Heart left ventricle (tissue), 16 donors: Measurements from ENCODE around the gene PRDM10. TPM values are rescaled to one million over a fixed set of nuclear protein-coding genes. Genes with fewer than 3 reads are reported as not detected.

ENCODE experiments used
- ATAC-seq, 4 donors: fragments of 200-7000 bp; cut with Tn5 transposase; one replicate each; pipeline ENCODE4 v1.9.1; 2020 to 2022; ENCODE audit warnings: moderate library complexity in 4 of 4, mild to moderate bottlenecking in 3 of 4, moderate number of reproducible peaks in 1 of 4
- DNase-seq, 5 donors: peaks; one replicate each; pipeline ENCODE4 v3.0.0-alpha.2; 2020
- H3K27ac ChIP-seq, 12 donors: fragments of 200-600 bp; sonication (generic) in 4 of 12; one replicate each; pipeline versions ENCODE4 v1.5.0 to v1.8.0; 2016 to 2022; ENCODE audit warnings: mild to moderate bottlenecking in 2 of 12
- H3K27me3 ChIP-seq, 9 donors: fragments of 200-600 bp; sonication (generic) in 2 of 9; one replicate each; pipeline versions ENCODE4 v1.5.1 to v1.8.0; 2016 to 2022; ENCODE audit warnings: mild to moderate bottlenecking in 3 of 9
- H3K36me3 ChIP-seq, 9 donors: fragments of 200-600 bp; sonication (generic) in 2 of 9; one replicate each; pipeline versions ENCODE4 v1.5.0 to v1.8.0; 2018 to 2022; ENCODE audit warnings: mild to moderate bottlenecking in 2 of 9
- H3K4me1 ChIP-seq, 12 donors: fragments of 200-600 bp; sonication (generic) in 4 of 12; one replicate each; pipeline versions ENCODE4 v1.5.0 to v1.8.0; 2016 to 2022; ENCODE audit warnings: mild to moderate bottlenecking in 3 of 12
- H3K4me3 ChIP-seq, 12 donors: fragments of 200-600 bp; sonication (generic) in 4 of 12; one replicate each; pipeline versions ENCODE4 v1.5.0 to v1.8.0; 2017 to 2022; ENCODE audit warnings: mild to moderate bottlenecking in 9 of 12, moderate library complexity in 4 of 12
- H3K9me3 ChIP-seq, 12 donors: fragments of 200-600 bp; sonication (generic) in 4 of 12; one replicate each; pipeline versions ENCODE4 v1.5.0 to v1.8.0; 2016 to 2022; ENCODE audit warnings: mild to moderate bottlenecking in 1 of 12
- CTCF ChIP-seq, 12 donors: fragments of 200-600 bp; sonication (generic) in 4 of 12; IDR thresholded peaks; one replicate each; pipeline versions ENCODE4 v1.5.0 to v1.8.0; 2018 to 2022; ENCODE audit warnings: antibody characterized with exemption in 12 of 12, mild to moderate bottlenecking in 5 of 12
- POLR2A ChIP-seq, 2 donors: fragments of 450-650 bp; IDR thresholded peaks; one replicate each; pipeline ENCODE4 v1.6.1; 2017; ENCODE audit warnings: antibody characterized with exemption in 2 of 2, mild to moderate bottlenecking in 2 of 2, moderate library complexity in 2 of 2
- whole genome bisulfite sequencing, 4 donors: extraction: QIAGEN DNeasy Blood & Tissue Kit in 2 of 4; methylation state at CpG; one replicate each; pipeline versions ENCODE4 v1.1.5 to v1.1.7; 2013 to 2018; 5-methylcytosine and 5-hydroxymethylcytosine counted together
- intact Hi-C, 10 donors: fragments of 100-400 bp; cut with DNase I; formaldehyde crosslinking; loops; one replicate each; pipeline versions ENCODE4 v1.11.1 to v1.14.2; 2022
- polyA plus RNA-seq, 2 donors: library from polyadenylated mRNA; stranded (reverse); fragments of 200-250 nt; gene quantifications; one replicate each; pipeline ENCODE4 v1.2.3, GENCODE V29; 2013
- total RNA-seq, 9 donors: library from RNA; depleted of rRNA in 2 of 9; stranded (reverse); fragments of >200 nt in 2 of 9; fragmentation: NEBNext Ultra II Directional in 3 of 9; extraction: Animal tissue kit (Norgen Biotek cat#: 25700) in 3 of 9; gene quantifications; one replicate each; pipeline versions ENCODE4 v1.1.0 to v1.2.4, GENCODE V29; 2016 to 2023
- donor health status: ischemic (EF 13 %, LVEDD 7.1; RV severe dilation, severe dysfunction).
- donor health status: healthy with polysubstance abuse.
- donor health status: DM: no; HTN: yes; CAD: no.
- donor health status: DM: no; HTN: no; CAD: no.
- donor health status: ischemic (EF 25% LVEDD 6.9; RV normal size, moderate dysfunction).
- donor health status: ischemic (EF 25% LVEDD 5.7; RV mildly dilated, moderate dysfunction).
- donor health status: healthy.
- donor health status: DM: yes; HTN: yes; CAD: no.
- donor health status: ischemic (EF 35%, LVEDD 5.7; RV mildly dilated, moderate dysfunction).
- donor health status: nonischemic (EF 11% LVEDD 7.7; RV severe dilation, severe dysfunction).
- donor health status: DM: yes; HTN: yes; CAD: no.
- donor health status: PGD.
- donor health status: ischemic (EF 29% LVEDD 5.4; RV normal size, mild dysfunction).
- donor health status: nonischemic (EF 23%, LVEDD 6.1; RV moderate dilation, normal function).

PRDM10 gene
- total and polyA plus RNA-seq, 11 donors, result 1.6 to 6.8 (median 4.4) TPM

- intact Hi-C loops, result loop anchor here in 1 of 10 donors (10.0 kb wide), 1 partner anchor 62 kb away; no protein-coding TSS in a partner anchor
- Histone ChIP-seq H3K27ac (no peak overlapping the region), H3K9me3 (no peaks in the 10 kb centered on the region), H3K36me3 (peaks cover 0 to 57% (median 23%) of the 10 kb centered on the region in 9 donors), H3K4me3 (no peak overlapping the region), H3K4me1 (no peaks in the 10 kb centered on the region), H3K27me3 (no peaks in the 10 kb centered on the region)
- no peak for ATAC-seq
- TF ChIP-seq POLR2A (IDR thresholded peaks at IDR 0.05) (no peak), CTCF (IDR thresholded peaks at IDR 0.05) (no peak)
- WGBS, 4 donors, result 93 to 97% (median 94%) methylated on average over 7 of the region's 7 CpGs
- no peak for DNase-seq
Observed at GRCh38 chr11:129932381-129933067, 70.1 kb downstream of the PRDM10 start.

GRCh38 chr11:129930743-129931142 lies 71.9 kb downstream of the PRDM10 start:
- intact Hi-C loops, result loop anchor here in 1 of 10 donors (10.0 kb wide), 1 partner anchor 64 kb away; no protein-coding TSS in a partner anchor
- no peak overlapping the region for H3K27ac ChIP-seq
- no peaks in the 10 kb centered on the region for H3K9me3 ChIP-seq
- no peak for ATAC-seq
- no peak overlapping the region for H3K4me3 ChIP-seq
- H3K27me3 ChIP-seq, result no peaks in the 10 kb centered on the region
- 89 to 94% (median 92%) methylated on average over 5 to 13 of the region's 13 CpGs for WGBS, 4 donors
- TF ChIP-seq POLR2A (IDR thresholded peaks at IDR 0.05), result no peak
- no peak for TF ChIP-seq CTCF (IDR thresholded peaks at IDR 0.05)
- no peak for DNase-seq
- no peaks in the 10 kb centered on the region for H3K4me1 ChIP-seq
- peaks cover 0 to 60% (median 23%) of the 10 kb centered on the region in 9 donors for H3K36me3 ChIP-seq

DNA sequence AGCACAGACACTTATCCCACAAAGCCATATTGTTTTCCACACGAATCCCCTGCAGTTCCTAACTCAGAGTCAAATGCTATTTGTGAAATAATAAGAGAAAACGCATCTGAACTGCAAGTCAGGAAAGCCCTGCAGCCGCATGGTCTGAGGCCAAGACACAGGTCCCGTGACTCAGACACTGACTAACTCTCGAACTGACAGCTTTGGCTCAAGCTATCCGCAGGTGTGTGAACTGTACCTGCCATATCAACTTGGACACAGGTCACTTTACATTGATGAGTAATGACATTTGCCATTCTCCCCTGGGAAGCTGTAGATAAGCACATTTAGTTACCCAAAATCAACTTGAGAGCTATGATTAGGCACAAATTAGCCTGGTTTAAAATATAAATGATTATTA lies 72.3 kb downstream of the PRDM10 start:
- DNase-seq, result no peak
- no peak for ATAC-seq
- Histone ChIP-seq H3K27me3 (no peaks in the 10 kb centered on the region), H3K27ac (no peak overlapping the region), H3K4me1 (no peaks in the 10 kb centered on the region), H3K36me3 (peaks cover 0 to 64% (median 23%) of the 10 kb centered on the region in 9 donors), H3K4me3 (no peak overlapping the region), H3K9me3 (no peaks in the 10 kb centered on the region)
- intact Hi-C loops, result loop anchor here in 1 of 10 donors (10.0 kb wide), 1 partner anchor 65 kb away; no protein-coding TSS in a partner anchor
- no peak for TF ChIP-seq POLR2A (IDR thresholded peaks at IDR 0.05)
- TF ChIP-seq CTCF (IDR thresholded peaks at IDR 0.05), result no peak
- 86 to 93% (median 88%) methylated on average over 6 of the region's 6 CpGs for WGBS, 4 donors

DNA sequence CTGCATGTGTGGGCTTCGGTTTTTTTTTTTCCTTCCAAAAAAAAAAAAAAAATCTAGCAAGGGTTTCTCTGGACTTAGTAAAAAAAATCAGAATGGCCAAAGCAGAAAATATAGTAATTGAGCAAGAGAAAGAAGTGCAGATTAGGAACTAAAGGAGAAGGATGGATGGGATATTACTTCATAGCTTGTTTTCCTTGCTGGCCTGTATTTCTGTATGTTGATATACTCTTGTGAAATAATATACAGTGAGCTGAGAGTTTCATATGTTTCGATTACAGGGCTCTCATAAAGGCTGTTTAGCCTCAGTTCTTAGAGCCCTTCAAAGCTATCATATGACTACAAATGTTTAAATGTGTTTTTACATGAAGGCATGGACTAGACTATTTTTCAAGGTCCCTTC lies 72.9 kb downstream of the PRDM10 start:
- DNase-seq (no peak), ATAC-seq (no peak)
- no peak overlapping the region for H3K27ac ChIP-seq
- H3K4me1 ChIP-seq, result no peaks in the 10 kb centered on the region
- WGBS, 4 donors, result 88 to 94% (median 90%) methylated on average over 2 of the region's 2 CpGs
- no peaks in the 10 kb centered on the region for H3K9me3 ChIP-seq
- intact Hi-C loops, result loop anchor here in 3 of 10 donors (10.0 kb wide), 2 partner anchors 65 to 75 kb away; partner anchors contain the start of gene PRDM10 (in 1 of the 3)
- no peak overlapping the region for H3K4me3 ChIP-seq
- H3K27me3 ChIP-seq, result no peaks in the 10 kb centered on the region
- no peak for TF ChIP-seq POLR2A (IDR thresholded peaks at IDR 0.05)
- TF ChIP-seq CTCF (IDR thresholded peaks at IDR 0.05), result no peak
- H3K36me3 ChIP-seq, result peaks cover 0 to 67% (median 27%) of the 10 kb centered on the region in 9 donors
